K562 (cell line): ENCODE data around the gene PIANP. TPM values are rescaled to one million over a fixed set of nuclear protein-coding genes. Genes with fewer than 3 reads are reported as not detected.

Experiments
- BACH1 ChIP-seq: fragments of 200-800 bp; sonication (Bioruptor generic); IDR thresholded peaks from 2 replicates; pipeline ENCODE4 v1.6.1; 2016; ENCODE audit warnings: missing genetic modification characterization, missing compliant biosample characterization
- CC2D1A ChIP-seq: fragments of 450-650 bp; IDR thresholded peaks from 2 replicates; pipeline ENCODE4 v1.6.1; 2017; ENCODE audit warnings: mild to moderate bottlenecking
- DEAF1 ChIP-seq: fragments of 450-650 bp; formaldehyde crosslinking; IDR thresholded peaks from 2 replicates; pipeline ENCODE4 v1.4.0; 2020; ENCODE audit warnings: mild to moderate bottlenecking, moderate library complexity
- DIDO1 ChIP-seq: fragments of 450-650 bp; IDR thresholded peaks from 2 replicates; pipeline ENCODE4 v1.6.1; 2016; ENCODE audit warnings: low read depth, missing biosample characterization, missing genetic modification characterization
- FOXK1 ChIP-seq: sonication (generic); formaldehyde crosslinking; IDR thresholded peaks from 2 replicates; pipeline ENCODE4 v1.8.0; 2022; ENCODE audit warnings: missing genetic modification reagents, mild to moderate bottlenecking, borderline replicate concordance
- GABPB1 ChIP-seq: sonication (generic); formaldehyde crosslinking; IDR thresholded peaks from 2 replicates; pipeline ENCODE4 v1.8.0; 2022; ENCODE audit warnings: mild to moderate bottlenecking, missing genetic modification reagents
- L3MBTL2 ChIP-seq: fragments of 450-650 bp; IDR thresholded peaks from 2 replicates; pipeline ENCODE4 v1.6.1; 2016; ENCODE audit warnings: mild to moderate bottlenecking, moderate library complexity
- NFIC ChIP-seq: fragments of 450-650 bp; IDR thresholded peaks from 2 replicates; pipeline ENCODE4 v1.6.1; 2017; ENCODE audit warnings: mild to moderate bottlenecking, inconsistent platforms
- NFYB ChIP-seq: IDR thresholded peaks from 2 replicates; pipeline ENCODE4 v1.6.1; 2011; ENCODE audit warnings: mild to moderate bottlenecking, moderate library complexity; ENCODE audit not compliant: insufficient read length; ENCODE audit errors: extremely low read depth
- NR1H2 ChIP-seq: sonication (generic); formaldehyde crosslinking; IDR thresholded peaks from 2 replicates; pipeline ENCODE4 v1.4.0; 2020; ENCODE audit warnings: mild to moderate bottlenecking, missing genetic modification reagents
- REST ChIP-seq, 2 experiments: fragments of 450-650 bp; formaldehyde crosslinking in 1 of 2; IDR thresholded peaks; 2 replicates each; pipeline versions ENCODE4 v1.4.0 to v1.6.1; 2014 to 2020; ENCODE audit warnings: mild to moderate bottlenecking in 2 of 2, borderline replicate concordance in 1 of 2, low read depth in 1 of 2
- SAFB2 ChIP-seq: fragments of 200-400 bp; formaldehyde crosslinking; IDR thresholded peaks from 2 replicates; pipeline ENCODE4 v1.6.1; 2018; ENCODE audit warnings: borderline replicate concordance, low read length, low read depth, moderate library complexity; ENCODE audit not compliant: severe bottlenecking
- TCFL5 ChIP-seq: fragments of 250-450 bp; sonication (Bioruptor Pico); conservative IDR thresholded peaks from 2 replicates; pipeline ENCODE4 v1.6.1; 2021; ENCODE audit warnings: mild to moderate bottlenecking, moderate library complexity, matching md5 sums
- XRCC3 ChIP-seq: fragments of 450-650 bp; IDR thresholded peaks from 2 replicates; pipeline ENCODE4 v1.6.1; 2017; ENCODE audit warnings: mild to moderate bottlenecking, moderate library complexity
- ZBTB2 ChIP-seq: fragments of 450-650 bp; IDR thresholded peaks from 2 replicates; pipeline ENCODE4 v1.6.1; 2016; ENCODE audit warnings: antibody characterized with exemption
- ZEB2 ChIP-seq: fragments of 450-650 bp; IDR thresholded peaks from 2 replicates; pipeline ENCODE4 v1.6.1; 2016
- ZNF316 ChIP-seq: fragments of 450-650 bp; IDR thresholded peaks from 2 replicates; pipeline ENCODE4 v1.6.1; 2016
- ZNF785 ChIP-seq: fragments of 250-450 bp; sonication (Bioruptor Pico); IDR thresholded peaks from 2 replicates; pipeline ENCODE4 v1.4.0; 2020; ENCODE audit warnings: mild to moderate bottlenecking
- polyA plus RNA-seq, 8 experiments: library from polyadenylated mRNA; depleted of rRNA in 4 of 8; stranded (reverse) in 5 of 8; unstranded in 3 of 8; fragments of >200 nt; fragmentation: Nextera tagmentation in 2 of 8; fragmentation: Illumina TruSeq in 1 of 8; extraction: Ambion mirVana in 2 of 8; extraction: Trizol in 1 of 8; gene quantifications; 2 replicates each; pipeline versions ENCODE4 v1.2.1 to v1.2.3, GENCODE V29; 2011 to 2014; ENCODE audit warnings: inconsistent platforms in 1 of 8, missing spikeins in 1 of 8
- total RNA-seq, 7 experiments: library from RNA; depleted of rRNA in 6 of 7; stranded (reverse); fragments of >200 nt in 6 of 7; fragmentation: Illumina TruSeq in 2 of 7; extraction: Trizol in 2 of 7; gene quantifications; 2 replicates each; pipeline versions ENCODE4 v1.2.1 to v1.2.3, GENCODE V29; 2011 to 2021; ENCODE audit warnings: low replicate concordance in 1 of 7

PIANP gene
- total and polyA plus RNA-seq, 9 of the 15 experiments (the other 6 are each of a cell fraction or from before 2014, with no cell fraction given) = 0.07 TPM; not detected in 8

- TF ChIP-seq SAFB2 (no peak), ZEB2 (no peak; the same call in 1 of the 2 replicates), DEAF1 (CRISPR knock-in tag) (no peak), TCFL5 (no peak), NFIC (no peak), REST (IDR thresholded peaks at IDR 0.05; ENCODE audit: borderline replicate concordance) (peak; percentile 84), REST (CRISPR knock-in tag; IDR thresholded peaks at IDR 0.05; ENCODE audit: low read depth) (no peak), DIDO1 (tag) (no peak), XRCC3 (no peak), ZNF785 (CRISPR knock-in tag) (no peak), L3MBTL2 (0 out of 2 replicates have a peak, but pooled peaks have one; percentile 17), CC2D1A (no peak), NFYB (no peak), FOXK1 (CRISPR knock-in tag) (no peak), GABPB1 (CRISPR knock-in tag) (peak; percentile 93), BACH1 (tag) (no peak), NR1H2 (CRISPR knock-in tag) (no peak), ZBTB2 (peak; percentile 47; the same call in 1 of the 2 replicates), ZNF316 (no peak)
Measured at GRCh38 chr12:6688999-6689882, 11.4 kb downstream of the PIANP start, which contains the start of gene ZNF384 (continued).
